IMR-90 (cell line): ENCODE data around the gene DBT.
"Not testable (repeated sequence)": the region's sequence is repeated elsewhere in the genome, so short reads cannot be mapped to it uniquely, and the experiment has no call there.

Experiments
- CEBPB ChIP-seq: IDR thresholded peaks from 2 replicates; pipeline ENCODE4 v1.6.1; 2012; ENCODE audit warnings: low read depth, low read length, improper control_type of control experiment
- ELK1 ChIP-seq: fragments of 150-350 bp; IDR thresholded peaks from 2 replicates; pipeline ENCODE4 v1.6.1; 2016; ENCODE audit warnings: low read depth, mild to moderate bottlenecking, low read length, moderate library complexity, borderline replicate concordance
- FOS ChIP-seq: fragments of 150-350 bp; IDR thresholded peaks from 2 replicates; pipeline ENCODE4 v1.6.1; 2016; ENCODE audit warnings: low read depth, low read length
- MAFK ChIP-seq: IDR thresholded peaks from 2 replicates; pipeline ENCODE4 v1.6.1; 2012; ENCODE audit warnings: low read depth, low read length, improper control_type of control experiment
- POLR2A ChIP-seq: IDR thresholded peaks from 2 replicates; pipeline ENCODE4 v1.6.1; 2012; ENCODE audit warnings: mild to moderate bottlenecking, low read depth, low read length
- RAD21 ChIP-seq: IDR thresholded peaks from 2 replicates; pipeline ENCODE4 v1.6.1; 2012; ENCODE audit warnings: low read length, improper control_type of control experiment
- RCOR1 ChIP-seq: IDR thresholded peaks from 2 replicates; pipeline ENCODE4 v1.6.1; 2012; ENCODE audit warnings: mild to moderate bottlenecking, low read length, improper control_type of control experiment; ENCODE audit not compliant: insufficient replicate concordance
- RFX5 ChIP-seq: IDR thresholded peaks from 2 replicates; pipeline ENCODE4 v1.8.0; 2012; ENCODE audit warnings: low read depth, mild to moderate bottlenecking, low read length, moderate library complexity
- TF ChIP-seq, protein P1 (sequence below): conservative IDR thresholded peaks from 2 replicates; pipeline ENCODE4 v1.5.1; 2012; ENCODE audit warnings: mild to moderate bottlenecking, low read depth, low read length, improper control_type of control experiment
- TF ChIP-seq, protein P2 (sequence below): fragments of 150-350 bp; IDR thresholded peaks from 2 replicates; pipeline ENCODE4 v1.6.1; 2017; ENCODE audit warnings: mild to moderate bottlenecking, antibody characterized with exemption, low read length, low read depth

DNA sequence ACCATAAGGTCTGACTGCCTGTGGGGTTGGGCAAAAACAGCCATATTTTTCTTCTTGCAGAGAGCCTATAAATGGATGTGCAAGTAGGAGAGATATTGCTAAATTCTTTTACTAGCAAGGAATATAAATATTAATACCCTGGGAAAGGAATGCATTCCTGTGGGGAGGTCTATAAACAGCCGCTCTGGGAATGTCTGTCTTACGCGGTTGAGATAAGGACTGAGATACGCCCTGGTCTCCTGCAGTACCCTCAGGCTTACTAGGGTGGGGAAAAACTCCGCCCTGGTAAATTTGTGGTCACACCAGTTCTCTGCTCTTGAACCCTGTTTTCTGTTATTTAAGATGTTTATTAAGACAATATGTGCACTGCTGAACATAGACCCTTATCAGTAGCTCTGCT, 14.4 kb upstream of the DBT start:
- TF ChIP-seq, protein P1, sequence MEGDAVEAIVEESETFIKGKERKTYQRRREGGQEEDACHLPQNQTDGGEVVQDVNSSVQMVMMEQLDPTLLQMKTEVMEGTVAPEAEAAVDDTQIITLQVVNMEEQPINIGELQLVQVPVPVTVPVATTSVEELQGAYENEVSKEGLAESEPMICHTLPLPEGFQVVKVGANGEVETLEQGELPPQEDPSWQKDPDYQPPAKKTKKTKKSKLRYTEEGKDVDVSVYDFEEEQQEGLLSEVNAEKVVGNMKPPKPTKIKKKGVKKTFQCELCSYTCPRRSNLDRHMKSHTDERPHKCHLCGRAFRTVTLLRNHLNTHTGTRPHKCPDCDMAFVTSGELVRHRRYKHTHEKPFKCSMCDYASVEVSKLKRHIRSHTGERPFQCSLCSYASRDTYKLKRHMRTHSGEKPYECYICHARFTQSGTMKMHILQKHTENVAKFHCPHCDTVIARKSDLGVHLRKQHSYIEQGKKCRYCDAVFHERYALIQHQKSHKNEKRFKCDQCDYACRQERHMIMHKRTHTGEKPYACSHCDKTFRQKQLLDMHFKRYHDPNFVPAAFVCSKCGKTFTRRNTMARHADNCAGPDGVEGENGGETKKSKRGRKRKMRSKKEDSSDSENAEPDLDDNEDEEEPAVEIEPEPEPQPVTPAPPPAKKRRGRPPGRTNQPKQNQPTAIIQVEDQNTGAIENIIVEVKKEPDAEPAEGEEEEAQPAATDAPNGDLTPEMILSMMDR: not testable (repeated sequence)
- TF ChIP-seq, protein P2, sequence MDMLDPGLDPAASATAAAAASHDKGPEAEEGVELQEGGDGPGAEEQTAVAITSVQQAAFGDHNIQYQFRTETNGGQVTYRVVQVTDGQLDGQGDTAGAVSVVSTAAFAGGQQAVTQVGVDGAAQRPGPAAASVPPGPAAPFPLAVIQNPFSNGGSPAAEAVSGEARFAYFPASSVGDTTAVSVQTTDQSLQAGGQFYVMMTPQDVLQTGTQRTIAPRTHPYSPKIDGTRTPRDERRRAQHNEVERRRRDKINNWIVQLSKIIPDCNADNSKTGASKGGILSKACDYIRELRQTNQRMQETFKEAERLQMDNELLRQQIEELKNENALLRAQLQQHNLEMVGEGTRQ: not testable (repeated sequence)
- TF ChIP-seq FOS, RCOR1, CEBPB, ELK1, RFX5, POLR2A, RAD21, MAFK: not testable (repeated sequence)
